ENCODE results near the gene PLEKHG3.

PLEKHG3 gene

GRCh38 chr14:64787619-64788018, 83.4 kb downstream of the PLEKHG3 start:
- peaks cover 22% of the 10 kb centered on the region for H3K27me3 Mint-ChIP-seq (ENCODE audit: low read depth, poor library complexity)
- no peaks in the 10 kb centered on the region for H3K9me3 Mint-ChIP-seq
- no peak overlapping the region for H3K27ac Mint-ChIP-seq
- DNase-seq, result no peak
- TF ChIP-seq, protein P1, sequence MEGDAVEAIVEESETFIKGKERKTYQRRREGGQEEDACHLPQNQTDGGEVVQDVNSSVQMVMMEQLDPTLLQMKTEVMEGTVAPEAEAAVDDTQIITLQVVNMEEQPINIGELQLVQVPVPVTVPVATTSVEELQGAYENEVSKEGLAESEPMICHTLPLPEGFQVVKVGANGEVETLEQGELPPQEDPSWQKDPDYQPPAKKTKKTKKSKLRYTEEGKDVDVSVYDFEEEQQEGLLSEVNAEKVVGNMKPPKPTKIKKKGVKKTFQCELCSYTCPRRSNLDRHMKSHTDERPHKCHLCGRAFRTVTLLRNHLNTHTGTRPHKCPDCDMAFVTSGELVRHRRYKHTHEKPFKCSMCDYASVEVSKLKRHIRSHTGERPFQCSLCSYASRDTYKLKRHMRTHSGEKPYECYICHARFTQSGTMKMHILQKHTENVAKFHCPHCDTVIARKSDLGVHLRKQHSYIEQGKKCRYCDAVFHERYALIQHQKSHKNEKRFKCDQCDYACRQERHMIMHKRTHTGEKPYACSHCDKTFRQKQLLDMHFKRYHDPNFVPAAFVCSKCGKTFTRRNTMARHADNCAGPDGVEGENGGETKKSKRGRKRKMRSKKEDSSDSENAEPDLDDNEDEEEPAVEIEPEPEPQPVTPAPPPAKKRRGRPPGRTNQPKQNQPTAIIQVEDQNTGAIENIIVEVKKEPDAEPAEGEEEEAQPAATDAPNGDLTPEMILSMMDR (IDR thresholded peaks at IDR 0.05), result no peak
- no peak overlapping the region for H3K4me3 Mint-ChIP-seq
- peaks cover 7% of the 10 kb centered on the region for H3K4me1 Mint-ChIP-seq
- no peaks in the 10 kb centered on the region for H3K36me3 Mint-ChIP-seq (ENCODE audit: low read depth)

GRCh38 chr14:64788706-64789105, 84.5 kb downstream of the PLEKHG3 start:
- DNase-seq, result no peak
- Mint-ChIP-seq H3K36me3 (ENCODE audit: low read depth) (no peaks in the 10 kb centered on the region), H3K4me1 (peaks cover 7% of the 10 kb centered on the region), H3K27ac (no peak overlapping the region), H3K4me3 (no peak overlapping the region), H3K9me3 (no peaks in the 10 kb centered on the region), H3K27me3 (ENCODE audit: low read depth, poor library complexity) (peaks cover 15% of the 10 kb centered on the region)
- TF ChIP-seq, protein P1 (IDR thresholded peaks at IDR 0.05), result no peak

GRCh38 chr14:64789696-64790095, 85.5 kb downstream of the PLEKHG3 start:
- Mint-ChIP-seq H3K9me3 (no peaks in the 10 kb centered on the region), H3K36me3 (ENCODE audit: low read depth) (no peaks in the 10 kb centered on the region)

DNA sequence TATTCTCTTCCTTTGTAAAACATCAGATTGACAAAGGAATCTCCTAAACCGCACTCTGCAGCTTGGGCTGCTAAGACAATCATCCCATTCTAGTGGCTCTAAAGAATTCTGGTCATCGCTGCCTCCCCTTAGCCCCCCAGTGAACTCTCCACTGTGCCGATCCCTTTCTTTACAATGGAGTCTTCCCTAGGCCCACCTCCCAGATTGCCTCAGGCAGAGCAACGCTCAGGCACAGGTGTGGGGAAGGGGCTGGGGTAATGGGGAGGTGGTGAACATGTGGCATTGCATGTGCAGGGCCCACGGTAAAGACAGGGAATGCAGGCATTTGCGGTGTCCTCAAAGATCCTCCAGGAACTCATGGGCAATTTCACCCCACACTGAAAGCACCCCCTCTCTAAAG, 86.3 kb downstream of the PLEKHG3 start:
- DNase-seq, result no peak
- H3K9me3 Mint-ChIP-seq, result no peaks in the 10 kb centered on the region
- TF ChIP-seq, protein P1 (IDR thresholded peaks at IDR 0.05), result no peak
- no peak overlapping the region for H3K4me3 Mint-ChIP-seq
- H3K27ac Mint-ChIP-seq, result no peak overlapping the region
- H3K4me1 Mint-ChIP-seq, result peaks cover 7% of the 10 kb centered on the region
- no peaks in the 10 kb centered on the region for H3K36me3 Mint-ChIP-seq (ENCODE audit: low read depth)
- peaks cover 14% of the 10 kb centered on the region for H3K27me3 Mint-ChIP-seq (ENCODE audit: low read depth, poor library complexity)

More at GRCh38 chr14:64789696-64790095, 85.5 kb downstream of the PLEKHG3 start:
- Mint-ChIP-seq H3K27me3 (ENCODE audit: low read depth, poor library complexity) (peaks cover 14% of the 10 kb centered on the region), H3K27ac (no peak overlapping the region), H3K4me1 (peaks cover 7% of the 10 kb centered on the region), H3K4me3 (no peak overlapping the region)
- no peak for DNase-seq
- TF ChIP-seq, protein P1 (IDR thresholded peaks at IDR 0.05), result no peak

- Mint-ChIP-seq H3K9me3 (no peaks in the 10 kb centered on the region), H3K4me1 (peaks cover 7% of the 10 kb centered on the region), H3K36me3 (ENCODE audit: low read depth) (no peaks in the 10 kb centered on the region), H3K27ac (no peak overlapping the region), H3K4me3 (no peak overlapping the region), H3K27me3 (ENCODE audit: low read depth, poor library complexity) (peaks cover 14% of the 10 kb centered on the region)
- DNase-seq, result no peak
- TF ChIP-seq, protein P1 (IDR thresholded peaks at IDR 0.05), result no peak
These were observed 88.0 kb downstream of the PLEKHG3 start for GRCh38 chr14:64792231-64792630.

- peaks cover 7% of the 10 kb centered on the region for H3K4me1 Mint-ChIP-seq
- H3K36me3 Mint-ChIP-seq (ENCODE audit: low read depth), result no peaks in the 10 kb centered on the region
- no peak overlapping the region for H3K27ac Mint-ChIP-seq
- no peak overlapping the region for H3K4me3 Mint-ChIP-seq
- H3K27me3 Mint-ChIP-seq (ENCODE audit: low read depth, poor library complexity), result peaks cover 14% of the 10 kb centered on the region
- TF ChIP-seq, protein P1 (IDR thresholded peaks at IDR 0.05), result no peak
- DNase-seq, result no peak
- H3K9me3 Mint-ChIP-seq, result no peaks in the 10 kb centered on the region
These were observed 88.8 kb downstream of the PLEKHG3 start for GRCh38 chr14:64792871-64793560.
